H1 (cell line): Measurements from ENCODE around the gene CELA1. TPM values are rescaled to one million over a fixed set of nuclear protein-coding genes. Genes with fewer than 3 reads are reported as not detected.

Experiments
- ATF2 ChIP-seq: IDR thresholded peaks from 2 replicates; pipeline ENCODE4 v1.6.1; 2012; ENCODE audit warnings: low read length, inconsistent platforms
- KDM1A ChIP-seq: fragments of 200-600, 300-600 bp; sonication (generic); IDR thresholded peaks from 2 replicates; pipeline ENCODE4 v1.7.1; 2016; ENCODE audit warnings: mild to moderate bottlenecking, low read length, borderline replicate concordance
- RAD21 ChIP-seq, 2 experiments: IDR thresholded peaks in 1 of 2; conservative IDR thresholded peaks in 1 of 2; 2 replicates each; pipeline ENCODE4 v1.6.1; 2011; ENCODE audit warnings: low read depth in 2 of 2, low read length in 2 of 2, improper control_type of control experiment in 1 of 2, inconsistent platforms in 1 of 2, mild to moderate bottlenecking in 1 of 2, moderate library complexity in 1 of 2
- SAP30 ChIP-seq: fragments of 300-600 bp; sonication (generic); IDR thresholded peaks from 2 replicates; pipeline ENCODE4 v1.7.1; 2012; ENCODE audit warnings: low read length, moderate library complexity, mild to moderate bottlenecking, inconsistent platforms; ENCODE audit not compliant: insufficient read depth, insufficient replicate concordance
- SP1 ChIP-seq: IDR thresholded peaks from 2 replicates; pipeline ENCODE4 v1.6.1; 2011; ENCODE audit warnings: low read depth, low read length
- TAF1 ChIP-seq: IDR thresholded peaks from 2 replicates; pipeline ENCODE4 v1.6.1; 2011; ENCODE audit warnings: mild to moderate bottlenecking, low read depth, low read length
- TAF7 ChIP-seq: optimal IDR thresholded peaks from 2 replicates; pipeline ENCODE3; 2011; ENCODE audit warnings: low read depth, mild to moderate bottlenecking, inconsistent platforms, low read length, moderate library complexity, borderline replicate concordance
- ZNF274 ChIP-seq: IDR thresholded peaks from 2 replicates; pipeline ENCODE4 v1.7.0; 2012; ENCODE audit warnings: low read length, borderline replicate concordance; ENCODE audit errors: extremely low read depth
- polyA plus RNA-seq, 7 experiments: library from polyadenylated mRNA; depleted of rRNA in 3 of 7; stranded (reverse) in 5 of 7; unstranded in 2 of 7; fragments of >200 nt in 5 of 7; fragments of 200-250 nt in 2 of 7; gene quantifications; 1 replicate in 5 of 7; 2 replicates in 1 of 7; 4 replicates in 1 of 7; pipeline versions ENCODE4 v1.2.1 to v1.2.3, GENCODE V29; 2011 to 2013; ENCODE audit warnings: missing spikeins in 2 of 7, mixed read lengths in 2 of 7
- total RNA-seq: library from RNA; stranded (reverse); fragmentation: NEBNext Ultra II Directional; extraction: Animal tissue kit (Norgen Biotek cat#: 25700); gene quantifications from 2 replicates; pipeline ENCODE4 v1.2.1, GENCODE V29; 2021

The CELA1 gene
- total and polyA plus RNA-seq, 2 of the 8 experiments (the other 6 are each of a cell fraction or from before 2014, with no cell fraction given): 0.09 TPM; not detected in 1

DNA sequence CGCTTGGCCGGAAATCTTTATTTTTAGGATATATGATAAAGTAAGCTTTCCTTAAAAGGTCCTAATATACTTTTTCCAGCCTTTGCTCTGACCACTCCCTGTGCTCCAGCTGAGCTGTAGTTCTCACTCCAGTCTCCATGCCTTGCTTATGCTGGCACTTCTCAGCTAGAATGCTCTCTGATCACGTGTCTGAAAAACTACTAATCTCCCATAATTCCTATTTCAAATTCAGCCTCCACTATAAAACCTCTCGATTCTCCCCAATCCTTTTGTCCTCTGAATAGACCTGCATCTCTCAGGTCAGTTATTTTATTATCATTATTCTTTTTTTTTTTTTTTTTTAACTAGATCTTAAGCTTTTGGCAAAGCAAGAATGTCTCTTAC is 26.2 kb downstream of the CELA1 start (continued):
- TF ChIP-seq KDM1A: no peak
- TF ChIP-seq RAD21 (IDR thresholded peaks at IDR 0.05 in 1 of 2, conservative IDR thresholded peaks at IDR 0.05 in 1 of 2; ENCODE audit: low read depth in 2 of 2, low read length in 2 of 2): no peak
- no peak for TF ChIP-seq ATF2
- TF ChIP-seq SAP30: no peak
- TF ChIP-seq SP1: no peak
- TF ChIP-seq TAF1: no peak
- TF ChIP-seq TAF7: no peak
- TF ChIP-seq ZNF274: no peak
